NCI-H748 (cell line): ENCODE results near the gene SRC.

ENCODE experiments used
- DNase-seq: peaks from one replicate; lab custom pipeline; 2025; ENCODE audit not compliant: unreplicated experiment; lab: John Stamatoyannopoulos, UW

The SRC gene

GRCh38 chr20:37315021-37315451 lies 30.9 kb upstream of the SRC start:
- no peak for DNase-seq

DNA sequence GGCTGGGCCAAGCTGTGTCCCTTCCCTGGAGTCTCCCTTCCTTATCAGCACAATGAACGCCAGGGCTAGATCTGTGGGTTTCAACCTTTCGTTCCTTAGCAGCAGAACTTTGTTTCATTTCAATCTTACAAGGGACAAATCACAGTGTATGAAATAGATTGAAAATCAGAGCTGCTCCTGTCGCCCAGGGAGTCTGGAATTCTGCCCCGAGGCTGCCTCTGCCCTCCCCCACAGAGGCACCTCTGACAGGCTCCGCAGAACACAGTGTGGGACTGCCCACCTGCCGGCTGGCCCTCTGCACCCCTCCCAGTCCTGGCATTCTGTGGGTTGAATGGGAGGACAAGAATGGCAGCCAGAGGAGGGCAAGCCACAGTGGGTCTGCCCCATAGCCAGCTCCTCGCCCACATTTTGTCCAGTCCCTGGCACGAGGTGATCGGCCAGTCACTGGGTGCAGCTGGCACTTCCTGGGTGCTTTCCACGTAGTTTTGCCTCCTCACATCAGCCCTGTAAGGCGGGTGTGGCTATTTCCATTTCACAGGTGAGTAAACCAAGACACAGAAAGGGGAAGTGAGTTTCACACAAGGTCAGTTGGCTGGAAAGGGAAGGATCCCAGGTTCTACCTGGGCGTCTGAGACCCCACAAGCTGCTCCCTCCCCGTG lies 30.4 kb upstream of the SRC start:
- DNase-seq, result no peak

DNA sequence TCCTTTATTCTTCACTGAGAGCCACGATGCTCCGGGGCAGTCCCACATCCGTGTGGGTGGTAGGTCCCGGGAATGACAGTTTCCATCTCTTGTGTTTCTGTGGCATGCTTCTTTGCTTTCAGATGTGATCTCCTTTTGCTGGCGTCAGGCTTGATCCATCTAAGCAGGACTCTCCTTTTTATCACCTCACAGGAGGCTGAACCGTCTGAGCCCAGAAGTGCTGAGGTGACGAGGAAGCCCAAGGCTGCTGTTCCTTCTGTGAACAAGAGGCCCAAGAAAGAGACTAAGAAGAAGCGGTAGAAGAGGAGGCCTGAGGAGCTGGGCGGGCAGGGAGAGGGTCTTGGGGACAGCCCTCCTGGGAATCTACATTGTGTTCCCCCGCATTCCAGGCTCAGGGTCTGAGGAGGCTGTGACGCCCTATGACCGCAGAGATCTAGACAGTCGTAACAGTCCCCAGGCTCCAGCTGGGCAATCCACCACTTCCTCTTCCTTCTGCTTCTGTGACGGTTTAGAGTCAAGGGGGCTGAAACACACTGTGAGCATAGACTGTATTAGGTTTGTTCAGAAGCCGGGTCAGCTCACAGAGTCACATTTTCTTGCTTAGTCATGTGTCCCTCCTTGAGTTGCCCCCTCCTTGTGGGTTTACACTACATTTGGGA lies 29.7 kb upstream of the SRC start:
- DNase-seq, result no peak

- peak; percentile 46 for DNase-seq
These were observed 29.2 kb upstream of the SRC start for GRCh38 chr20:37316775-37317170.

DNA sequence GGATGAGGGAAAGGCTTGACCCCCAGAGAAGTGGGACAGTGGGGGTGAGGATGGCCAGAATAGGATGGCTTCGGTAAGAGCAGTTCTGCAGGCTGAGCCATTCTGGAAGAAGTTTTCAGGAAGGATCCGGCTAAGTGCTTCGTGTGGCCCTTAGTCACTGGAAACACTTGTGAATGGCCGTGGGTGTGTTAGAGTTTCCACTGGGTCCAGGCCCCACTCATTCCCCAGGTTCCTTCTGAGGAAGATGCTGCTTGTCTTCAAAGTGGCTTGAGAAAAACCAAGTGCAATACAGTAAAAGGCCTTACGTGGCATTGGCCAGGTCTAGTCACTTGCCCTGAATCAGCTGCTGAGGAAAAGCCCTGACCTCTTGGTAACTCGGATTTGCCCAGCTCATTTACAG lies 28.6 kb upstream of the SRC start:
- no peak for DNase-seq

DNA sequence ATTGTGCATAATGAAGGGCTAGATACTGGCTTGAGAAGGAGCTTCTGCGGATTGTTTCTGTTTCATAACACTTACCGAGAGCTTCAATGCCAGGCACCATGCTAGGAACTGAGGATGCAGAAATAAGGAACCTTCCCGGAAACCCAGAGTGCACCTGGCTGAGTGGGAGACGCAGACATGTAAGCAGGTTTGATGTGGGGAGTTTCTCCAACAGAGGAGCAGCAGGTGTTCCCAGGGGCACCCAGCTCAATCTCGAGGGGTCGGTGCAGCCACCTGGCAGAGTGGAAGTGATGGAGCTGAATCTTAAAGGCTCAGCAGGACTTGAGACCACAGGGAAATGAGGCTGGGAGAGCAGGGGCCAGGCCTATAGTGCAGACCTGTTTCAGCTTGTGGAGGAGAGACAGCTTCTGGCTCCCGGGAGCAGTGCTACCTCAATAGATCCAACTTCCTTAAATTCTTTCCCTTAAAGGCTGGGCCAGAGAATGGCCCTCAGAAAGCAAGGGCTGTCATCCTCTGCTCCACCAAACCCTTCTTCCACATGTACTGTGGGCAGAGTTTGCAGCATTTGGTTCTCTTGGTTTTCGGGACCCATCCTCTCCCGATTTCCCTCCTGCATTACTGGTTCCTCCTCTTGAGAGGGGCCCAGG lies 27.8 kb upstream of the SRC start:
- DNase-seq, result no peak

DNA sequence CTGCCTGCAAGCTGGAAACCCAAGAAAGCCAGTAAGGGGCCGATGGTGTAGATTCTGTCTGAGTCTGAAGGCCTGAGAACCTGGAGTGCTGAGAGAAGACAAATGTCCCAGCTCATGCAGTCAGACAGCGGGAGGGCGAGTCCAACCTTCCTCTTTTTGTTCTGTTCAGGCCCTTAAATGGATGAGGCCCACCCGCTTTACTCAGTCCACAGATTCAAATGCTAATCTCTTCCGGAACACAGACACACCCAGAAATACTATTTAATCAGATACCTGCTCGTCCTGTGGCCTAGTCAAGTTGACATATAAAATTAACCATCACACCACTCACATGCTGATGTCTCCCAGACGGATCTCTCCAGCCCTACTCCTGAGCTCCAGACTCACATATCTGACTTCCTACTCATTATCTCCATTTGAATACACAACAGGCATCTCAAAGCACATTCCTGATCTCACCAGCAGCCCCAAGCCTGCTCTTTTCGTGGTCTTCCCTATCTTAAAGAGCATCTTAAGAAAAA lies 26.7 kb upstream of the SRC start:
- peak; percentile 39 for DNase-seq

DNA sequence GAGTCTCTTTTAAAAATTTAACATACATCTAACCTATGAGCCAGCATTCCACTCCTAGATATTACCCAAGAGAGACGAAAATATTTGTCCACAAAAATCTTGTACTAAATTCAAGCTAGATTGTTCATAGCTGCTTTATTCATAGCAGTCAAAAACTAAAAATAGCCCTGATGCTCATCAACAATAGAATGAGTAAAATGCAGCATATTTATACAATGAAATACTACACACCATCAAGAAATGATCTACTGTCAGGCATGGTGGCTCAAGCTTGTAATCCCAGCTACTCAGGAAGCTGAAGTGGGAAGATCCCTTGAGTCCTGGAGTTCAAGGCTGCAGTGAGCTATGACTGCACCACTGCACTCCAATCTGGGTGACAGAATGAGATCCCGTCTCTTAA lies 22.0 kb upstream of the SRC start:
- DNase-seq, result no peak

DNA sequence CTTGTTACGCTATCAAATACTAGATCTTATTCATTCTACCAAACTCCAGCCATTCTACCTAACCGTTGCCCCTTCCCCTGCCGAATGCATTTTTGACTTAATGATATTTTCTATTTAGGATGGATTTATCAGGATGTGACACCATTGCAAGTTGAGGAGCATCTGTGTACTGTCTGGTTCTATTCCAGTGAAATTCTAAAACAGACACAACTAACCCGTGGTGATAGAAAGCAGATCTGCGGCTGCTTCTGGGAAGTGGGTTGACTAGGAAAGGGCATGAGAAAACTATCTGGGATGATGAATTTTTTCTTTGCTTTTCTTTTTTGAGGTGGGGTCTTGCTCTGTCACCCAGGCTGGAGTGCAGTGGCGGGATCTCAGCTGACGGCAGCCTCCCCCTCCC lies 20.7 kb upstream of the SRC start:
- DNase-seq, result no peak

- DNase-seq, result no peak
These were observed 19.3 kb upstream of the SRC start for GRCh38 chr20:37326666-37327065.

- no peak for DNase-seq
These were observed 18.2 kb upstream of the SRC start for GRCh38 chr20:37327748-37328147.

DNA sequence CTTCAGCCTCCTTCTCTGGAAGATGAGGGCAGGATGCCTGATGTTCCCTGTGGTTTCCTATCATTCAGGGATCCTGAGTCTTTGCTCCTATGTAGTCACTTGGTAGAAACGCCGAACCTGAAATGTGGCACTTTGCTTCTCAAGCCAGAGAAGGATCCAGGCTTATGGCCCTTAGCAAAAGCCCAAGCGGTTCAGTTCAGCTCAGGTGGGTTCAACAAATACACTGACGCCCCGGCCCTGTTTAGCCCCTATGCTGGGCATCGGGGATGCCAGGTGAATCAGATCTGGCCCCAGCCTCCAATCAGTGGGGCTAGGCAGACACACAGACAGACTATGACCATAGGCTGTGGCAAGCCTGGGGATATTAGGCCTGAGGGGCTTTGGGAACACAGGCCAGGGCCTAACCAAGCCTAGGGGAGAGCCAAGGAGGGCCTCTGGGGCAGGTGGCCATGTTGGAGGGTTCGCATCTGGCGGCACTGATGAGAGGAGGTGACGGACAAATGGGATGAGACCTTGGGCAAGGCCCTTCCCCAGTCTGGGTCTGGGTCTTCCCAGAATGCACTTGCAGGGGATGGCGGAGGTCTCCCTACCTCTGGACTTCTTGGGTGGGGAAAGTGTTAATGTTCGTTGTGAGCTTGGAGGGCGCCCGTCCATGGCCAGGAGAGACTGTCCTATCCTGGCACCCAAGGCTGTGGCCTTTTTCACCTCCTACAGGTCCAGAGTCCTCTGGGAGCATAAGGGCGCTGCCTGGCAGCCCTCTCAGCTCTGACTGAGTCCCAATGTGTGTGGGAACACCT lies 17.6 kb upstream of the SRC start:
- DNase-seq, result no peak

GRCh38 chr20:37329481-37330165 lies 16.3 kb upstream of the SRC start:
- DNase-seq, result no peak

- no peak for DNase-seq
These were observed 15.6 kb upstream of the SRC start for GRCh38 chr20:37330316-37330715.

DNA sequence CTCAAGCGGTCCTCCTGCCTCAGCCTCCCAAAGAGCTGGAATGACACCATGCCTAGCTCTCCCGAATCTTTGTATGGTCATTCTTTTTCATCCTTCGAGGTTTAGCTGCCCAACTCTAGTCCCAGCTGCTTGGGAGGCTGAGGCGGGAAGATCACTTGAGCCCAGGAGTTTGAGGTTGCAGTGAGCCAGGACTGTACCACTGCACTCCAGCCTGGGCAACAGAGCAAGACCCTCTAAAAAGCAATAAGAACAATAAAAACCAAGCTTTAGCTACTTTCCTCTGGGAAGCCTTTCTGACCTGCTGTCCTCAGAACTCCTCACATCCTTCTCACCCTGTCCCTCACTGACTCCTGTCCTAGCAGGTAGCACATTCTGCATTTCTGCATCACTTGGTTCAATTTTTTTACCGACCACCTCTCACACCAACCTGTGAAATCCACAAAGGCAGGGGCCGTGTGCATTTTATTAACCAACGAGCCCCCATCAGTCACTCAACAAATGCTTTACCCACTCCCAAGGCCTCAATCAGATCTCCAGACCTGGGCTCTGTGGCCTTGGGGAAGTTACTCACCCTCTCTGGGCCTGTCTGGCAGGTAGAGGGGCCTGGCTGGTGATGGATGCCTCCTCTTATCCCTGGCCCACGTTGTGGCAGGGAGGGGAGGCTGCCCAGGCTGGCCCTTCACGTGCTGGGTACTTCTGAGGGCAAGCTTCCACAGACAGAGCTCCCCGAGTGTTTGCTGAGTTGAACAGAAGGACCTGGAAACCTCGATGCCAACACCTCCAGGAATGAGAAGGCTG lies 14.7 kb upstream of the SRC start:
- no peak for DNase-seq

DNA sequence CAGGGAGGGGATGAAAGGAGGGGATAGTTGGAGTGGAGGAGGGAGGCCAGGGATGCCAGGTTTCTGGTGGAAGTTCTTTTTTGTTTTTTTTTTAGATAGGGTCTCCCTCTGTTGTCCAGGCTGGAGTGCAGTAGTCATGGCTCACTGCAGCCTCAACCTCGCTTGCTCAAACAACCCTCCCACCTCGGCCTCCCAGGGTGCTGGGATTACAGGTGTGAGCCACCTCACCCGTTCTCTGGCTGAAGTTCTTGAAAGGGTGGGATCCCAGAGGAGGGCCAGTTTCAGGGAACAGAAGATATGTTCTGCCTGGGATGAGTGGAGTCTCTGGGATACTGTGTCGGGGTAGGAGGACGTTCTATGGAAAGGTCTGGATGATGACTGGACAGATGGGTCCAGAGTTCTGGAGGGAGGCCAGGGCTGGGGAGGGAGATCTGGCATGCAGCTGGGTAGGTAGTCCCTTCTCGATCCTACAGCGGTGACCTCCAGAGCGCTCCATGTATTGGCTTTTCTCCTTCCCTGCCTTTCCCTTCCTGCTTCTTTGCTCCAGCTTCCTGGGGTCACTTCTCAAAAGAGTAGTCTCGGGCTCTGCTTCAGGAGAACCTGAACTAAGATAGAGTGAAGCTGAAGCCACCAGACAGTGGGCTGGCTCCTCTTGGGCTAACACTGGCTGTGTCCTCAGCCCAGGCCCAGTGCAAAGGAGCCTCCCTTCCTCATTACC lies 12.7 kb upstream of the SRC start:
- DNase-seq, result no peak

DNA sequence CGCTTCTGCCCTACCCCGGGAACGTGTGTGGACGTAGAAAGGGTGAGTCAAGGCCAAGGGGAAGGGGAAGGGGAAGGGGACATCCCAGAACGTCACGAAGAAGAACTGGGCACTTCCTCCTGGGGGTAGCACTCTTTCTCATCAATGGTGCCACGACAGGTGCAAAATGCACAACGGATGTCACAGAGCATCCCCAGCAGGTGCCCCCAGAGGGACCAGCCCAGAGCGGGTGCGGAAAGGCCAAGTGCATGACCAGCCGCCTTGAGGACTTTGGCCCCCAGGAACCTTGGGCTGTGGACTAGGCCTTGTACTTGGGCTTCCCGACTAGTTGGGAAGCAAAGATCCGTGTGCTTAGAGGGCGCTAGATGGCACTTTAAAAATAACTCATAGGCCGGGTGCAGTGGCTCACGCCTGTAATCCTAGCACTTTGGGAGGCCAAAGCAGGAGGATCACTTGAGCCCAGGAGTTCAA lies 12.1 kb upstream of the SRC start:
- DNase-seq, result no peak

GRCh38 chr20:37334450-37334849 lies 11.5 kb upstream of the SRC start:
- DNase-seq, result no peak

DNA sequence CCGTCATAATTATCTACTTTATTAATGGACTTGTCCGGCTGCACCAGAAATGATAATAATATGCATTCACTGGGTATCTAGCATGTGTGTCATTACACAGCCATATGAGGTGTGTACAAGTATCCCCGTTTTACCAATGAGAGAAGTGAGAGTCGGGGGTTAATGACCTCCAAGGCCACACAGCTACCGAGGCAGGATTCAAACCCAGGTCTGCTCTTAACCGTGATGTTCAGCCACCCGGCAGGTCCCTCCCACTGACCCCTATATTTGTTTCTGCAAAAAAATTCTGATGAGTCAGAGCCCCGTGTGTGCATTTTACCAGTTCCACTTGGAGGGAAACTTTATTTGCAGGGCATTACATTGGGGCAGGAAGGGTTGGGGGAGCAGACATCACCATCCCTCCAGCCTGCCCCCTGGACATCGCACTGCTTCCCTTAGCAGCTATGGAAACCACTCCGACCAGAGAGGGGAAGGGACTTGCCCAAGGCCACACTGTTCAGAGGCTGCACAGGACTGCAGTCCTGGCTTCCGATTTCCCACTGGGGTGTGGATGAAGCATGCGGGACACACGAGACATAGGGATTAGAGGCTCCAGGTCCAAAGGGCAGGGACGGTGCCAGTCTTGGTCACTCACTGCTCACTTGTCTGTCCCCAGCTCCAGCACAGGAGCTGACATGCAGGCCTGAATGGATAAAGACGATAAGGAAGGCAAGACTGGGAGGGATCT lies 10.1 kb upstream of the SRC start:
- DNase-seq, result no peak
